Measurements from ENCODE around the gene GLT1D1. TPM values are rescaled to one million over a fixed set of nuclear protein-coding genes. Genes with fewer than 3 reads are reported as not detected.

Gene GLT1D1
- total RNA-seq, 4 donors from 2014 or later = 1.0 to 4.9 (median 3.0) TPM

DNA sequence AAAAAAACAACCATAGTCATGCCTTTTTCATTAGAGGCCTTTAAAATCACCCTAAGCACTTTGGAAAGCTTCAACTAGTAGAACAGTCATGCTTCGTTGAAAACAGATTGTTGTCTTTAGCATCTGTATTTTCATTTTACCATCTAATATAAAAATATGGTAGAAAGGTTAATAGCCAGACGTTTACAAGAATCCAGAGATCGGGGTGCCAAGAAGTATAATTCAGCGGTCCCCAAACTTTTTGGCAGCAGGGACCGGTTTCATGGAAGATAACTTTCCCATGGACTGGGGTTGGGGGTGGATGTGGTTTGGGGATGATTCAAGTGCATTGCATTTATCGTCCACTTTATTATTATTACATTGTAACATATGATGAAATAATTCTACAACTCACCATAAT, 138.4 kb downstream of the GLT1D1 start:
- H3K27me3 ChIP-seq = no peaks in the 10 kb centered on the region
- H3K4me3 ChIP-seq = no peak overlapping the region
- intact Hi-C loops (cut with DNase I; ENCODE audit: low total_unique reads) (no loop called here), in situ Hi-C loops (cut with MboI; ENCODE audit: low sequenced_read_pairs in 4 of 4) (no loop called here)
- ATAC-seq = no peak
- TF ChIP-seq POLR2A (IDR thresholded peaks at IDR 0.05) = no peak
- TF ChIP-seq CTCF (IDR thresholded peaks at IDR 0.05 in 4 of 5, conservative IDR thresholded peaks at IDR 0.05 in 1 of 5) = no peak
- no peak overlapping the region for H3K27ac ChIP-seq
- H3K36me3 ChIP-seq = no peaks in the 10 kb centered on the region
- no peak for DNase-seq
- H3K9me3 ChIP-seq = no peaks in the 10 kb centered on the region
- no peaks in the 10 kb centered on the region for H3K4me1 ChIP-seq

DNA sequence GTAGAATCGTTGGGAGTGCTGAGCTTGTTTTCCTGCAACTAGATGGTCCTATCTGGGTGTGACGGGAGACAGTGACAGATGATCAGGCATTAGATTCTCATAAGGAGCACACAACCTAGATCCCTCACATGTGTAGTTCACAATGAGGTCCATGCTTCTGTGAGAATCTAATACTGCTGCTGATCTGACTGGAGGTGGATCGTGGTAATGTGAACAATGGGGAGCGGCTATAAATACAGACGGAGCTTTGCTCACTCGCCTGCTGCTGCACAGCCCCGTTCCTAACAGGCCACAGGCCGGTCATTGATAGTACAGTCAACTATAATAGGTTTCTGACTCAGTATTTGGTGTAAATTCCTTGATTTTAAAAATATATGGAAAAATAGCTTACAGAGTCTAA, 138.8 kb downstream of the GLT1D1 start:
- TF ChIP-seq POLR2A (IDR thresholded peaks at IDR 0.05) = no peak
- no peak for TF ChIP-seq CTCF (IDR thresholded peaks at IDR 0.05 in 4 of 5, conservative IDR thresholded peaks at IDR 0.05 in 1 of 5)
- in situ Hi-C loops (cut with MboI; ENCODE audit: low sequenced_read_pairs in 4 of 4) (no loop called here), intact Hi-C loops (cut with DNase I; ENCODE audit: low total_unique reads) (no loop called here)
- DNase-seq (no peak), ATAC-seq (no peak)
- H3K27ac ChIP-seq = no peak overlapping the region
- no peaks in the 10 kb centered on the region for H3K27me3 ChIP-seq
- H3K36me3 ChIP-seq = no peaks in the 10 kb centered on the region
- H3K9me3 ChIP-seq = no peaks in the 10 kb centered on the region
- H3K4me3 ChIP-seq = no peak overlapping the region
- H3K4me1 ChIP-seq = no peaks in the 10 kb centered on the region

- DNase-seq (no peak), ATAC-seq (no peak)
- intact Hi-C loops (cut with DNase I; ENCODE audit: low total_unique reads) = no loop called here
- Histone ChIP-seq H3K27me3 (no peaks in the 10 kb centered on the region), H3K4me1 (no peaks in the 10 kb centered on the region), H3K9me3 (no peaks in the 10 kb centered on the region), H3K36me3 (no peaks in the 10 kb centered on the region), H3K27ac (no peak overlapping the region), H3K4me3 (no peak overlapping the region)
- no peak for TF ChIP-seq CTCF (IDR thresholded peaks at IDR 0.05 in 4 of 5, conservative IDR thresholded peaks at IDR 0.05 in 1 of 5)
- no peak for TF ChIP-seq POLR2A (IDR thresholded peaks at IDR 0.05)
- in situ Hi-C loops (cut with MboI; ENCODE audit: low sequenced_read_pairs in 4 of 4) = no loop called here
Measured at GRCh38 chr12:128992550-128992949, 139.3 kb downstream of the GLT1D1 start.

- H3K4me1 ChIP-seq = no peaks in the 10 kb centered on the region
- H3K27me3 ChIP-seq = no peaks in the 10 kb centered on the region
- intact Hi-C loops (cut with DNase I; ENCODE audit: low total_unique reads) = no loop called here
- TF ChIP-seq POLR2A (IDR thresholded peaks at IDR 0.05) = no peak
- no peak for TF ChIP-seq CTCF (IDR thresholded peaks at IDR 0.05 in 4 of 5, conservative IDR thresholded peaks at IDR 0.05 in 1 of 5)
- H3K9me3 ChIP-seq = no peaks in the 10 kb centered on the region
- no peak for DNase-seq
- no peak overlapping the region for H3K27ac ChIP-seq
- no peak for ATAC-seq
- in situ Hi-C loops (cut with MboI; ENCODE audit: low sequenced_read_pairs in 4 of 4) = no loop called here
- no peak overlapping the region for H3K4me3 ChIP-seq
- no peaks in the 10 kb centered on the region for H3K36me3 ChIP-seq
Measured at GRCh38 chr12:128994856-128995255, 141.6 kb downstream of the GLT1D1 start.

DNA sequence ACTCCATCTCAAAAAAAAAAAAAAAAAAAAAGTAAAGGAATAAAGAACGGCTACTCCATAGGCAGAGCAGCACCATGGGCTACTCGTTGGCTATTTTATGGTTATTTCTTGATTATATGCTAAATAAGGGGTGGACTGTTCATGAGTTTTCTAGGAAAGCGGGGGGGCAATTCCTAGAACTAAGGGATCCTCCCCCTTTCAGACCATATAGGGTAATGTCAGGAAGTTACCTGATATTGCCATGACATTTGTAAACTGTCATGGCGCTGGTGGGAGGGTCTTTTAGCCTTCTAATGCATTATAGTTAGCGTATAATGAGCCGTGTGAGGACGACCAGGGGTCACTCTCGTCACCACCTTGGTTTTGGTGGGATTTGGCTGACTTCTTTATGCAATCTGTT, 142.3 kb downstream of the GLT1D1 start:
- Histone ChIP-seq H3K27me3 (no peaks in the 10 kb centered on the region), H3K9me3 (no peaks in the 10 kb centered on the region), H3K4me3 (no peak overlapping the region), H3K4me1 (no peaks in the 10 kb centered on the region), H3K27ac (no peak overlapping the region), H3K36me3 (no peaks in the 10 kb centered on the region)
- DNase-seq = no peak
- in situ Hi-C loops (cut with MboI; ENCODE audit: low sequenced_read_pairs in 4 of 4) (no loop called here), intact Hi-C loops (cut with DNase I; ENCODE audit: low total_unique reads) (no loop called here)
- TF ChIP-seq POLR2A (IDR thresholded peaks at IDR 0.05) (no peak), CTCF (IDR thresholded peaks at IDR 0.05 in 4 of 5, conservative IDR thresholded peaks at IDR 0.05 in 1 of 5) (no peak)
- no peak for ATAC-seq

All from gastrocnemius medialis (tissue), 4 donors.